NT2/D1 (cell line): Measurements from ENCODE around the gene KDM4C.

Experiments used
- SUZ12 ChIP-seq: IDR thresholded peaks from 2 replicates; pipeline ENCODE4 v1.6.1; 2011; ENCODE audit not compliant: insufficient read length, insufficient read depth; ENCODE audit errors: extremely low read depth
- YY1 ChIP-seq: IDR thresholded peaks from 2 replicates; pipeline ENCODE4 v1.6.1; 2011; ENCODE audit not compliant: insufficient read length, insufficient read depth
- ZNF274 ChIP-seq: IDR thresholded peaks from 2 replicates; pipeline ENCODE4 v1.6.1; 2011; ENCODE audit warnings: mild to moderate bottlenecking, low read depth, low read length

DNA sequence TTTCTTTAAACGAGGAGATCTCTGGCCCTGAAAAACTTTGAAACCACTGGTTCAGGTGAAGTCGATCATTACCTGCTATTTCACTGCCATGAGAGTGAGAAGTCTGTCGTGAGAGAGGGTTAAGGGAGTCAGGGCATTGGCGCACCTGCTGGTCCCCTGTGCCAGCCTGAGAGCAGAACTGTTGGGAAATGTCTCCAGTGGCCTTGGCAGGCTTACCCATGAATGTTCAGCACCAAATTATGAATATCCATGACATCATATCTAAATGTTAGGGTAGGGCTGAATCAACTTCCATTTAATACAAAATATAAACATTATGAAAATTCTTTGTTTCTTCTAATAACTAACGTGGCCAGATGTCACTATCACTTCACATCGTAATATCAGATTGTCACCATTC lies 379.3 kb downstream of the KDM4C start:
- TF ChIP-seq ZNF274 = no peak
- TF ChIP-seq YY1 = no peak
- TF ChIP-seq SUZ12 = no peak
